DOHH2 (cell line): Measurements from ENCODE around the gene NEK5.
"Not testable (repeated sequence)": the region's sequence is repeated elsewhere in the genome, so short reads cannot be mapped to it uniquely, and the experiment has no call there.

Experiments
- CTCF ChIP-seq: fragments of 200-600 bp; sonication (generic); IDR thresholded peaks from one replicate; pipeline ENCODE4 v1.5.1; 2014; ENCODE audit warnings: antibody characterized with exemption, mild to moderate bottlenecking, low read depth, low read length; ENCODE audit not compliant: poor library complexity, severe bottlenecking
- EZH2phosphoT487 ChIP-seq: fragments of 200-600 bp; sonication (generic); IDR thresholded peaks from 2 replicates; pipeline ENCODE4 v1.6.1; 2017; ENCODE audit warnings: borderline replicate concordance, mild to moderate bottlenecking, antibody characterized with exemption, low read length, moderate library complexity, mixed read lengths

GRCh38 chr13:52079891-52080290 lies 49.0 kb downstream of the NEK5 start:
- TF ChIP-seq CTCF, EZH2phosphoT487: not testable (repeated sequence)
